GM23248 (cell line): ENCODE results near the gene CD8A.

Source experiments
- EZH2 ChIP-seq: fragments of 200-600 bp; sonication (generic); IDR thresholded peaks from 2 replicates; pipeline ENCODE4 v1.6.1; 2018; ENCODE audit warnings: antibody characterized with exemption, mild to moderate bottlenecking; ENCODE audit not compliant: insufficient read depth, poor library complexity, severe bottlenecking
- EZH2phosphoT487 ChIP-seq: fragments of 200-600 bp; sonication (generic); IDR thresholded peaks from 2 replicates; pipeline ENCODE4 v1.6.1; 2018; ENCODE audit warnings: antibody characterized with exemption, moderate library complexity, mild to moderate bottlenecking, low read depth; ENCODE audit not compliant: insufficient read depth

DNA sequence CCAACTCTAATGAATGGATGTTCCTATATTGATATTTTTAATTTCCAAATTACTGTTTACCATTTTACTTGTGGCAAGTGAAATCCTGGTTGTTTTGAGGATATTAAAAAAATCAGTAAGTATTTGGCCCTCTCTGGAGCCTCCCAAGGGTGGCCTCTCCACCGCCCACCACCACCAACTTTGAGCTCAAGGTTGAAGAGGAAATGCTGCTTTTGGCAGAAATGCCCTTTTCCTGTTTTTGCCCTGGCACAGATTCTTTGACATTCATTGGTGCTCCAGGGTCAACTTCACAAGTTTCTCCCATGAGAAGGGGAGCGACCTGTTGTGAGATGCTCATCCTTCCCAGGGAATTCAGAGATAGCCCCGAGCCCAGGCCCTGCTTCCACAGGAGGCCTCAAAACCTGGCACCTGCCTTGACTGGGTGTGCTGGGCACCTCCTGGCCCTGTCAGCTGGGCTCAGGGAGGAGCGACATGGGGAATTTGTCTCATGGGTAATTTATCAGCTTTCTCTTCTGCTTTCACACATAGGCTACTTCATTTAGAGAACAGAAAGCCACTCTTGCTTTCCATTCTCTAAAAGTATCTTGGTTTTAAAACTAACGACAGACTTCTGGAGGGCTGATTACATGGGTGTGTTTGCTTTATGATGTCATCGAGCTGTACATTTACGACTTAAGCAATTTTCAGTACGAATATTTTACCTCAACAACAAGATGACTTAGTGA is 6.9 kb downstream of the CD8A start:
- TF ChIP-seq EZH2 (no peak), EZH2phosphoT487 (no peak)
